RWPE2 (cell line): Measurements from ENCODE around the gene RAB27B.

ENCODE experiments used
- ATAC-seq: fragments of 200-7000 bp; cut with Tn5 transposase; 3 replicates; pipeline ENCODE4 v1.9.1; 2021; ENCODE audit warnings: low read depth
- DNase-seq: peaks from one replicate; pipeline ENCODE4 v3.0.0-alpha.2; 2020; ENCODE audit warnings: low spot score
- H3K27ac ChIP-seq: fragments of 450-650 bp; 2 replicates; pipeline ENCODE4 v1.5.1; 2017; ENCODE audit warnings: mild to moderate bottlenecking; ENCODE audit not compliant: poor library complexity, severe bottlenecking
- H3K27me3 ChIP-seq: fragments of 250-450 bp; sonication (Bioruptor Pico); 2 replicates; pipeline ENCODE4 v1.5.1; 2021; ENCODE audit warnings: mild to moderate bottlenecking, moderate library complexity; ENCODE audit not compliant: insufficient read depth, poor library complexity, severe bottlenecking
- H3K36me3 ChIP-seq: fragments of 250-450 bp; sonication (Bioruptor Pico); 2 replicates; pipeline ENCODE4 v1.5.1; 2020; ENCODE audit warnings: low read depth, mild to moderate bottlenecking, moderate library complexity
- H3K4me1 ChIP-seq: fragments of 250-450 bp; sonication (Bioruptor Pico); 2 replicates; pipeline ENCODE4 v1.5.1; 2021; ENCODE audit warnings: mild to moderate bottlenecking, moderate library complexity; ENCODE audit not compliant: insufficient read depth, poor library complexity, severe bottlenecking
- H3K4me3 ChIP-seq: fragments of 250-450 bp; sonication (Bioruptor Pico); 2 replicates; pipeline ENCODE4 v1.5.1; 2021; ENCODE audit warnings: mild to moderate bottlenecking, moderate library complexity; ENCODE audit not compliant: severe bottlenecking
- H3K9me3 ChIP-seq: fragments of 250-450 bp; sonication (Bioruptor Pico); 2 replicates; pipeline ENCODE4 v1.5.1; 2021; ENCODE audit warnings: mild to moderate bottlenecking, moderate library complexity; ENCODE audit not compliant: severe bottlenecking
- CTCF ChIP-seq: fragments of 450-650 bp; IDR thresholded peaks from one replicate; pipeline ENCODE4 v1.5.1; 2017; ENCODE audit warnings: mild to moderate bottlenecking, moderate library complexity; ENCODE audit not compliant: poor library complexity, severe bottlenecking

Gene RAB27B

GRCh38 chr18:54881229-54881768 lies 53.0 kb downstream of the RAB27B start:
- no peak overlapping the region for H3K4me3 ChIP-seq
- H3K9me3 ChIP-seq, result no peaks in the 10 kb centered on the region
- no peak for ATAC-seq
- no peak for TF ChIP-seq CTCF
- no peak overlapping the region for H3K27ac ChIP-seq
- H3K4me1 ChIP-seq, result peaks cover 10% of the 10 kb centered on the region
- no peak for DNase-seq
- no peaks in the 10 kb centered on the region for H3K36me3 ChIP-seq
- H3K27me3 ChIP-seq, result no peaks in the 10 kb centered on the region

DNA sequence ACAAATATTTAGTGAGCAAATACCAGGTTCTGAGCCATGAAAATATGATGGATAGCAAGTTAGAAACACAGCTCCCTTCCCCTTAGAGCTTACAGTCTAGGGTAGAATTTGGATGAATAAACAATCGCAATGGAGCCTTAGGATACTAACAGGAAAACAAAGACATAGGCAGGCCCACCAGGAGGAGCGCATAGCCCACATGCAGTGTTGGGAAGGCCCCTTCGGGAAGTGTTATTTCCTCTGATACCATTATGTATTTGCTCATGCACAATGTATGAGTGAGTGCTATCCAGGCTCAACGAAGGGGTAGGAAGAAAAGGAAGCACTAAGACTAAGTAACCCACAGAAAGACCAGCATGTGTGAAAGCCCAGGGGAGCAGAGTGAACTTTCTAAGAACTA lies 54.0 kb downstream of the RAB27B start:
- TF ChIP-seq CTCF, result no peak
- H3K9me3 ChIP-seq, result no peaks in the 10 kb centered on the region
- ATAC-seq (no peak), DNase-seq (no peak)
- peaks cover 10% of the 10 kb centered on the region for H3K4me1 ChIP-seq
- H3K27me3 ChIP-seq, result no peaks in the 10 kb centered on the region
- no peak overlapping the region for H3K27ac ChIP-seq
- H3K4me3 ChIP-seq, result no peak overlapping the region
- H3K36me3 ChIP-seq, result no peaks in the 10 kb centered on the region

GRCh38 chr18:54883816-54884604 lies 55.7 kb downstream of the RAB27B start:
- Histone ChIP-seq H3K27me3 (no peaks in the 10 kb centered on the region), H3K27ac (no peak overlapping the region), H3K4me3 (no peak overlapping the region), H3K4me1 (peaks cover 10% of the 10 kb centered on the region), H3K36me3 (no peaks in the 10 kb centered on the region), H3K9me3 (no peaks in the 10 kb centered on the region)
- no peak for TF ChIP-seq CTCF
- no peak for ATAC-seq
- no peak for DNase-seq

DNA sequence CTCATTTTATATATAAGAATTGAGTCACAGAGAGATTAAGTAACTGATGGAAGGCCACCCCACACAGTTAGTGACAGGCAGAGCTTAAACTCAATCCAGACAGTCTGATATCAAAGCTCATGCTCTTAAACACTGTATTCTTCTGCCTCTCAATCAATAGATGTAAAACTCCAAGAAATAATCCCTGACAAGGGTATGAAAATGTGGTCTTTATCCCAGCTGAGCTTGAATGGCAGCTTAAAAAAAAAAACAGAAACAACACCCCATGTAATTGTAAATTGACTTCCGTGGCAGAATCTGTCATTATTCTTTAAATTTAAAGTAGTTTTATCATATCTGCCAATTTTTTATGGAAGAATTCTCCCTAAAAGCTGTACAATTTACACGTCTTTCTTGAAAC lies 60.1 kb downstream of the RAB27B start:
- H3K27ac ChIP-seq, result no peak overlapping the region
- no peak for TF ChIP-seq CTCF
- no peaks in the 10 kb centered on the region for H3K4me1 ChIP-seq
- ATAC-seq (no peak), DNase-seq (no peak)
- no peak overlapping the region for H3K4me3 ChIP-seq
- H3K36me3 ChIP-seq, result no peaks in the 10 kb centered on the region
- no peaks in the 10 kb centered on the region for H3K9me3 ChIP-seq
- no peaks in the 10 kb centered on the region for H3K27me3 ChIP-seq

- no peak for TF ChIP-seq CTCF
- no peaks in the 10 kb centered on the region for H3K36me3 ChIP-seq
- DNase-seq (no peak), ATAC-seq (no peak)
- H3K27me3 ChIP-seq, result no peaks in the 10 kb centered on the region
- H3K27ac ChIP-seq, result no peak overlapping the region
- no peaks in the 10 kb centered on the region for H3K9me3 ChIP-seq
- no peaks in the 10 kb centered on the region for H3K4me1 ChIP-seq
- H3K4me3 ChIP-seq, result no peak overlapping the region
Observed at GRCh38 chr18:54888933-54889332, 60.7 kb downstream of the RAB27B start.
